GM18861 (cell line): ENCODE measurements around the gene ANO8.

Experiments used
- ATAC-seq: cut with Tn5 transposase; IDR thresholded peaks from one replicate; pipeline ENCODE4 v1.9.1; 2021; ENCODE audit not compliant: unreplicated experiment

ANO8 gene

DNA sequence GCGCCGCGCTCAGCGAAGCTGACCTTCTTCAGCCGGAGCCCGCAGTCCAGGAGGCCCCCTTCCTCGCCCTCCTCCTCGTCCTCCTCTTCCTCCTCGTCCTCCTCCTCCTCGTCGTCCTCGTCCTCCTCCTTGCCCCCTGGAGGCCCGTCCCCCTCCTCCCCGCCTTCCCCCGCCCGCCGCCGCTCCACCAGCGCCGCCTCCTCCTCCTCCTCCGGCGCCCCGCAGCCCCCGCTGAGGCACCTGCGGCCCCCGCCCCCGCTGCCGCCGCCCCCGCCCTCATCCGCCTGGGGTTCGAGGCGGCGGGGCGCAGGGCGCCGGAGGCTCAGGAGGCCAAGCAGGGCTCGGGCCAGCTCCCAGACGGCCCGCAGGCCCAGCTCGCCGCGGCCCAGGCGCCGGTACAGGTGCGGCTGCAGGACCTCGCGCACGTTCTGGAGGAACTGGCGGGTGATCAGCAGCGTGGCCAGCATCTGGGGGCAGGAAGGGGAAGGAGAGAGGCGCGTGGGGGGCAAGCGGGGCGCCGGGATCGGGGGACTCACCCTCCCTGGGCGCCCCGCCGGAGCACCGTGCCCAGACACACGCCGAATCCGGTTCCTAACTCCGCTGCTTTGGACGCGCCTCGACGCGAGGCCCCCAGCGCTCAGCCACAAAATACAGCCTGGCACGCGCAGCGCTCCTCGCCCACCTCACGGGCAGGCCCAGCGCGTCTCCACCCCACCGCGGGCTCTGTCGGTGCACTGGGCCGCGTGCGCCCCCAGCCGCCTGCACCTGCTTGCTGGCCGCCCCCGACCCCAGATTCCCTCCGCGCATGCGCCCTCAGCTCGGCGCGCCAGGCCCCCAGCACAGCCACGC is 5.9 kb downstream of the ANO8 start:
- ATAC-seq = no peak

DNA sequence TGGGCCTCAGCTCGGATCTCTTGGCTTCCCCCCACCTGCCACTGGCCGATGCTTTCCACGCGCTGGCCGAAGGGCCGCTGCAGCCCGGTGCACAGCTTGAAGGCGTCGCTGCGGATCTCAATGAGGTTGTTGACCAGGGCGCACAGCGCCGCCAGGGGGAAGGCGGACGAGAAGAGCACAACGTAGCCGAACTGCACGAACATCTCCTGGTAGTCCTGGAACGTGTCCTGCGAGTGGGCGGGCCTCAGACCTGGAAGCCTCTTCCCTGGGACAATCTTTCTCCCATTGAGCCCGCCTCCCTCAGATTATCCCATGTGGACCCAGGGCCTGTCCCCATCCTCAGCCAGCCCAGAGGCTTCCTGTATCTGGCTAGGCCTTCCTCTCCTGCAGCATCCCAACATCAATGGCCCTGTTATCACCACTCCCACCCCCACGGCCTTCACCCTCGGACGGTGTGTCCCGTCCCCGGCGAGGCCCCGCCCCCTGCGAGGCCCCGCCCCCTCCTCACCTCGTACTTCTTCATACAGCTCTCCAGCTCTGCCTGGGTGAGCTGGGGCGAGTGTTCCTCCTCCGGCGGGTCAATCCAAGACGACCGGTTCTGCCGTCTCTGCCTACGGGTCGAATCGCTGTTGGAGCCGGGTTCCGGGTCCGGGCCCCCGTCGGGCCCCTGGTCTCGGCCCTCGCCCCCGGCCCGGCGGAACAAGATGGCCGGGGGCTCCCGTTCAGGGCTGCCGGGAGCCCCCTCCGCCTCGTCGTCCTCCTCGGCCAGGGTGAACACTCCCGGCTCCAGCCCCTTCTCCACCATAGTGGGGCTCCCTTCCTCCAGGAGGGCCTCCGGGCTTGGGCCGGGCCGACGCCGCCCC is 6.8 kb downstream of the ANO8 start:
- ATAC-seq = no peak

DNA sequence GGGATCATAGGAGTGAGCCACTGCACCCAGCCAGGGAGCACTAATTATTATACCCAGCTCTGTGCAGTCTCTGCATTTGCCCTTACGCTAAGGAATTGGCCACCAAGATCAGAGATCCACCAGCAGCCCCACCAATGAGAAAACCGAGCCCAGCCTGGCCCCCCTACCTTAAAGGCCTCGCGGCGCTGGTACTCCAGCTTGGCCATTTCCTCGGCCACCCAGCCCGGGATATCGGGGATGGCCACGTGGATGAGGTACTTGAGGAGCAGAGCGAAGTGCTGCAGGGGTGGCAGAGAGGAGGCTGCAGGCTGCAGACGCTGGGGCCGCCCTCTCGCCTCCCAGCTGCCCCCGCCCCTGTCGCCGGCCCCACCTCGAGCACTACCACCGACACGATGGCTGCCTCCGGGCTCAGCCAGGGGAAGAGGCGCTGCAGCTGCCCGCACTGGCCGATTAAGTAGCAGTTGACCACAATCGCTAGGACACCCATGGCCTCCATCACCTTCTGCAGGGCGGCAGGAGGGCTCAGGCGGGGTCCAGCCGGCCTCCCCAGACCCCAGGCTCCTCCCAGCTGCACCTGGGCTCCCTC is 7.5 kb downstream of the ANO8 start:
- ATAC-seq = no peak

DNA sequence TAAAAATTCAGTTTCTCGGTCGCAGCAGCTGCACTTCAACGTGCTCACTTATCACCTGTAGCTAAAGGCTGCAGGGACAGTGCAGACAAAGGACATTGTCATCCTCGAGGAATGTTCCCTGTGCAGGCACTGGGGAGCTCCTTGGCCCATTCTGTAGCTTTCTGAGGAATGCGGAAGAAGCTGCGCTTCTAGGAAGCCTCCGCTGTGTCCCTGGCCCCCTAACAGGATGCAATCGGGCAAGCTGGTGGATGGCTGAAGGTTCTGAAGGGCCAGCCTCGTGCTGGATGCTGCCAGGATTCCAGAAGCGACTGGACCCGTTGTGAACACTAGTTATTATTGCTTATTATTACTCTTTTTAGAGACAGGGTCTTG is 8.1 kb downstream of the ANO8 start:
- no peak for ATAC-seq

DNA sequence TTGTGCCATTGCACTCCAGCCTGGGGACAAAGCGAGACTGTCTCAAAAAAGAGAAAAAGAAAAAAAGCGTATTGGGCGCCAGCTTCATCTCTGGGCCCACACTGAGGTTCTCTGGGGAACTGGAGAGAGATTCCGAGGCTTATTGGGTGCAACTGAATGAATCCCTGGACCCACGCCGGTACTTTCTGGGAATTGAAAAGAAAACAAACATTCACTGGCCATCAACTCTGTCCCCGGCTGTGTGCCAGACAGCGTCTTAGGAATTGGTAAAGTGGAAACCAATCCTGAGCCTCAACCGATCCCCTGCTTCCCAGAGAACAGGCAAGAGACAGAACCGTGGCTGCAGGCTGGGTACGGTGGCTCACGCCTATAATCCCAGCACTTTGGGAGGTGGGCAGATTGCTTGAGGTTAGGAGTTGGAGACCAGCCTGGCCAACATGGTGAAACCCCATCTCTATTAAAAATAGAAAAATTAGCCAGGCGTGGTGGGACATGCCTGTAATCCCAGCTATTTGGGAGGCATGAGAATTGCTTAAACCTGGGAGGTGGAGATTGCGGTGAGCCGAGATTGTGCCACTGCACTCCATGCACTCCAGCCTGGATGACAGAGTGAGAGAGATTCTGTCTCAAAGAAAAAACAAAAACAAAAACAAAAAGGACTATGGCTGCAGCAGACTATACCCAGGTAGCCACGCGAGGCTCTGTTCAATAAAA is 8.6 kb downstream of the ANO8 start:
- no peak for ATAC-seq

DNA sequence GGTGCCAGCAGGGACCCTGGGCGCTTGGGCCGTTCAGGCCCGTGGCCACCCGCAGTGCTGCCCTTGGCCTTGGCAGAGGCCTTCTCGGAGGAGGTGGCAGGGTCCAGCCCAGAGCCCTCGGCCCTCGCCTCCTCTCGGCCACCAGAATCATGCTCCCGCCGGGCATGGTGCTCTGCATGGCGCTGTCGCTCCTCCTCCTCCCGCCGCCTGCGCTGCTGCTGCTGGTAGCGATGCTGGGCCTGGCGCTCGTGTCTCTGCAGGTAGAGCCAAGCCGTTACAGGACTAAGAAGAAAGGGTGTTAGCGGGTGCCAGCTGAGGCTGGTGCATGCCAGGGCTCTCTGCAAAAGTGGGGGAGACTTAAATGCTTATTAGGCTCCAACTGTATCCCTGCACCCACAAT is 9.5 kb downstream of the ANO8 start:
- ATAC-seq = no peak

DNA sequence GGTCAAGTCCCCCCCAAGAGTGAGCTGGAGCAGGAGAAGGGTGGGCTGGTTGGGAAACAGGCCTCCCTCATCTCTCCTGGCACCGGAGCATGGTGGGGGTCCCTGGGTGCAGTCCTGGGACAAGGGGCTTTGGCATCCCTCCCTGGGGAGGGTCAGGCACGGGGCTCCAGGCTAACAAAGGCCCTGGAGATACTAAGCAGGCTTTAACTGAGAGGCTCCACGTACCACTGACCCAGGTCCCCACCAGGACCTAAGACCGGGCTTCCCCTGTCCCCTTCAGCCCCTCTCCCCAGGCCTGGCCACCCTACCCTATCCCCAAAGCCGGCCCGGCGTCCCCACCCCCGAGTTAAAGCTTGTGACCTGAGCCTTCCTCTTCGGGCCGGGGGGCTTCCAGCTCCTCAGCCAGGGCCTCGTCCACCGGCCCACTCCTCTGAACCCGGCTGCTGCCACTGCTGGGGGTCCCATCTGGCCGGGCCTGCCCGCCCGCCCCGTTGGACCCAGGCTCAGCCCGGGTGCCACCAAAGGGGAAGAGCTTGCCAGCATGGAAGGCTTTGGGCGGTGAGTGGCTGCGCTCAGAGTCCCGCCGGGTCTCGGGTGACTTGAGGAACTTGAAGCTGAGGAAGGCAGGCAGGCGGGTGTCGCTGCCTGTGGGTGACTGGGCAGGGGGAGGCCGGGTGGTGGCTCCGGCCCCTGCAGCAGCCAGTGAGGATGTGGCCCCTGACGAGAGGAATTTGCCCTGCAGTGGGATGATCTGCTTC is 10.1 kb downstream of the ANO8 start:
- ATAC-seq = no peak

DNA sequence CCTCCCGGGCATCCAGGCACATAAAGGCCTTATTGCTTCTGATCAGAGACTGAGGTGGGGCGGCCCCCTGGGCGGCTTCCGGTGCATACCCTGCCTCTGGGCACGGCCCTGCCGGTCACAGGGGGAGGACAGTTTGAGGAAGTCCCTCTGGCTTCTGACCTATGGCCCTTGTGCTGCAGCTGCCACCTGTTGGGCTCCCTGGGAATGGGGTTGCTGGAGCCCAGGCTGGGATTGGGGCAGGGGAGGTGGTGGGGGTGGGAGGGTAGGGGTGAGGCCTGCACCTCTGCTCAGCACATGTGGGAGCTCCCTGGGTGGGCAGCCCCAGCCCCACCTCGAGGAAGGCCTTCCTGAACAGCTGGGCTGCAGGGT is 10.7 kb downstream of the ANO8 start:
- ATAC-seq = no peak

DNA sequence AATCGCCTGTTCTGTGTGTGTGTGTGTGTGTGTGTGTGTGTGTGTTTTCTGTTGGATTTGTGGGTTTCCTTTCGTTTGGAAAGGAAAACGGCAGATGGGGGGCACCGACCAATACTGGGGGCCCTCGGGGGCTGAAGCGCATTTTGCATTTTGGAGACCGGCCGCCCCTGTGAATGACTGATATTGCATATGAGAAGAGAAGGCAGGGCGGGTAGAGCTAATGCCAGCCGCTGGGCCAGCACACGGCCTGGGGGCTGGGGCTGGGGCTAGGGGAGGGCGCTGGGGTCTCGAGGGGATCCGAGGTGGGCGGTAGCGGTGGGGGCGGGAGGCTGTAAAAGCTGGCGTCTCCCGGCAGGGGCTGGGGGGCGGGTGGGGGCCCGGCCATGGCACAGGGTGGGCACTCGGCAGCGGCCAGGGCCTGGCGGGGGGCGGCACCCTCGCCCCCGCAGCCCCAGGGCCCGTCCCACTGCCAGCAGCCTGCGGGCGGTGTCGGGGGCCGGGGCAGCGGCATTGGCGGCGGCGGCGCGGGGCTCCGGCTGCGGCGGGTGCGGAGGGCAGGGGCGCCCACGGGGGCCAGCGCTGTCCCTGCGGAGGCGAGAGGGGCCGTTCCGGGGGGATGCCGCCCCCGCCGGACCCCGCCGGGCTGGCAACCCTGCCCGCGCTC is 11.2 kb downstream of the ANO8 start:
- no peak for ATAC-seq

DNA sequence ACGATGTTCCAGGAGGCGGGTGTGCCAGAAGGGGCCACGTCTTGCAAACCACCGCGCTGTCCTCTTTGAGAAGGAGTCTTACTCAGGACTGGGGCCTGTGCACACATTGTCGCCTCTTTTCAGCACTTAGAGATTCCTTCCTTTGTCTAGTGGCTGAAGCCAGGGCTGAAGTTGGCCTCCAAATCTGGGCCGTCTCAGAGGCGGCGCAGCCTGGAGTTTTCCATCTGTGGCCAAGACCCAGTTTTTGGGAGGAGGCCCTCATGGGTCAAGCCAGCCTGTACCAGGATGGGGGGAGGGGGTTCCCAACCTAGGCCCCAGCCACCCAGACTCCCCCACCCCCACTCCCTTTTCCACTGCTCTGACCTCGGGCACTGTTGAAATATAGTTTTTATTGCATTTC is 11.8 kb downstream of the ANO8 start:
- no peak for ATAC-seq

DNA sequence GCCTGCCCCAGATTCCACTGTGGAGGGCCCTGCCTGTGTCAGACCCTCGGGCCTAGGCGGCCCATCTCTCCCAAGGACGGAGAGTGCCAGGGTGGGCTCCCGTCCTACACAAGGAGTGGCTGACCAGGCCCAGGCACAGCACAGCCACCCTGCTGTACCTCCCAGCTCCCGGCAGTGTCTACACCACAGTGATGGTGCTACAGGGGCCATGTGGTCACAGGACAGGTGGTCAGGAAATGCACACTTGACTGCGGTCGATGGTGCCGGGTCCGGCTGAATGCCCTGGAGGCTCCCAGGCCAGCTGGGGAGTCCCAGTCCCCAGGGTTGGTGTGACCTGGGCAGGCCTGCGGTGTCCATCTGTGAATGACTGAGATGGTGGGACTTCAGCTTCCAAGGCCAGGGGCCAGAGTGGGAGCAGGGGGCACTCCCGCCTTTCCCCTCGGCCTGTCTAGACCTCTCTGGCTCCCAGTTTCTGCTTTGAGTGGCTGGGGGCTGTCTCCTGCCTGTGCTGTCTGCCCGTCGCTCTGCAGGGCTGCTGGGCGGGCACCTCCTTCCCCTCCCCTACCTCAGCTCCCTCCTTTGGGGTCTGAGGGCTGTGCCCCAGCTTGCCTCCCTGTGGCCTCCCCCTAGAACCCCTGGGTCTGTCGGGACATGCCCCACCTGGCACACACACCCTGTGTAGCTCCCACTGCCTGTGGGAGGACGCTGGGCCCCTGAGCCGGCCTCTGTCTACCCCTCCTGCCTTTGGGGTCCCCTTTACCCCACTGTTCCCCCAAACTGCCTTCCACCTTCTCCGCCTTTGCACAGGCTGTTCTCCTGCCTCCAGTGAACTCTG is 12.8 kb downstream of the ANO8 start:
- no peak for ATAC-seq

DNA sequence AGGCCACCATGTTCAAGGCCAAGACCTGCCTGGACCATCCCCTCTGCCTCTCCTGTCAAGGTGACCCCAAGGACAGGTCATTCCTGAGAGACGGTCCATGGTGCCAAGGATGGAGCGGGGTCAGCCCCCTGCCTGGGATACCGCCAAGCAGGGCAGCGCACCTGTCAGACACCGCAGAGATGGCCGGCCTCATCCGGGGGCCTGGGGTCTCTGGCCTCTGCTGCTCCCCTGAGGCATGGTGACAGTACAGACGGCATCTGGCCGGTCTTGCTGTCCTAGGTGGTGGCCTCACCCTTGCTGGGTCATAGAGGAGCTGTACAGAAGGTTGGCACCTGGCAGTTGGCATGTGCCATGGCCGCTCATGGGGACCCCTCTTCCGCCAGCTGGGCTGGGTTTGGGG is 14.2 kb downstream of the ANO8 start:
- ATAC-seq = no peak

DNA sequence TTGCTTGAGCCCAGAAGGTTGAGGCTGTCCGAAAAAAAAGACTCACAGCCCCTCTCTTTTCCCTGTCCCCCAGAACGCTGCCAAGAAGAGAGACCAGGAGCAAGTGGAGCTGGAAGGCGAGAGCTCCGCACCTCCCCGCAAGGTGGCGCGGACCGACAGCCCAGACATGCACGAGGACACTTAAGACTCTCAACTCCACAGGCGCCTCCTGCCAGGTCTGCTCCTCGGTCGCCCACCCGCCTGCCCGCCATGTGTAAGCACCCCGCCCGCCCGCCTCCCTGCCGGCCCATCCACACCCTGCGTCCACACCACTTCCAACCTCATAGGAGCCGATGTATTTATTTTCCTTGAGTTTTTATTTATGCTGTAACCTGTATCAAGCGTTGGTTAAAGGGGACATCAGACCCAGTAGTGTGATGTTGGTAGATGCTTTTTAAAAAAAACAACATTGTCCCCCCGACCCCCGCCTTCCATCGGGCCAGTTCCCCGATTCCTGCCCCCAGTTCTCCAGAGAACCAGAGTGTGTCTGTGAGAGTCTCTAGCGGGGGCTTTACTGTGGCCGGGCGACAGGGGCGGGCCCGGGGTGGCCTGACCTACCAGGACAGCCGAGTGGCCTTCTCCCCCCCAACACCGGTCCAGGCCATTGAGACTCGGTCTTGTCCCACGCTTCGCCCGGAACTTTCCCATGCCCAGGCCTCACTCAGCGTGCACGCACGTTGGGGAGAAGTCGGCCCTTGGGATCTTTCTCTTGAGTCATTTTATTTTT is 15.0 kb downstream of the ANO8 start:
- no peak for ATAC-seq

DNA sequence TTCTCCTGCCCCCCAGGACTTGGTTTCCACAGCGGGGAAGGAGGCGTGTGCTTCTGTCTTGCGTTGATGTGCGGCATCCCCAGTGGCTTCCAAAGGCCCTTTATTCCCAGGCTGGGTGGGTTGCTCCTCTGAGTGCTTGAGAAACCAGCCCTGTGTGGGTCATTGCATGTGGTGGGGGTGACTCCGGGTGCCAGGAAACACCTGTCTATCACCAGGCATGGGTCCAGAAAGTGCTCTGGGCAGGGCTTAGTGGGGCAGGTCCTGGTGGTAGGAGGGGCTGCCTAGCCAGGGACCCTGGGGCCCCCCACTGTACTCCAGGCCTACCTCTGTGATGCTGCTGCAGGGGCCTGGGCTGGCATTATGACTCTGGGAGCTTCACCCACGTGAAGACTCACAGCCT is 15.7 kb downstream of the ANO8 start:
- no peak for ATAC-seq

DNA sequence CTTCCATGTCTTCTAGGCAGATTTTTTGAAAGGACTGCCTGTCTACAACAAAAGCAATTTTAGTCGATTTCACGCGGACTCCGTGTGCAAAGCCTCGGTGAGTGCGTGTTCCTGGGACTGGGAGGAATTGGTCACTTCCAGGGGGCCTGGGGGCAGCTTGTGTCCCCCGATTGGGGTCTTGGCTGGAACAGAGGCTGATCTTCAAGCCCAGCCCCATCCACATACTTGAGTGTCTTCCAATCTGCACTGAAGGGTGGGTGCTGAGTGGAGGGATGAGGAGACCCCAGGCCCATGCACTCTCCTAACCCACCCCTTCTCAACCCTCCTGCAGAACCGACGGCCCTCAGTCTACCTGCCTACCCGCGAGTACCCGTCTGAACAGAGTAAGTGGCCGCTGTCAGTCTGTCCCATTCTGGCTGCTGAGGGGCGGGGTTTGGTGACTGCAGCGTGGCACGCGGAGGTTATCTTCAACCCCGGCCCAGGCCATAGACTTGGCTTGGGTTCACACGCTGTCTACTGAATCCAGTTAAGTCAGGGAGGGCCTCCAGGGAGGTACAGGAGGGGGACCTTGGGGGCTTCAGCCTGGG is 20.6 kb downstream of the ANO8 start:
- no peak for ATAC-seq

DNA sequence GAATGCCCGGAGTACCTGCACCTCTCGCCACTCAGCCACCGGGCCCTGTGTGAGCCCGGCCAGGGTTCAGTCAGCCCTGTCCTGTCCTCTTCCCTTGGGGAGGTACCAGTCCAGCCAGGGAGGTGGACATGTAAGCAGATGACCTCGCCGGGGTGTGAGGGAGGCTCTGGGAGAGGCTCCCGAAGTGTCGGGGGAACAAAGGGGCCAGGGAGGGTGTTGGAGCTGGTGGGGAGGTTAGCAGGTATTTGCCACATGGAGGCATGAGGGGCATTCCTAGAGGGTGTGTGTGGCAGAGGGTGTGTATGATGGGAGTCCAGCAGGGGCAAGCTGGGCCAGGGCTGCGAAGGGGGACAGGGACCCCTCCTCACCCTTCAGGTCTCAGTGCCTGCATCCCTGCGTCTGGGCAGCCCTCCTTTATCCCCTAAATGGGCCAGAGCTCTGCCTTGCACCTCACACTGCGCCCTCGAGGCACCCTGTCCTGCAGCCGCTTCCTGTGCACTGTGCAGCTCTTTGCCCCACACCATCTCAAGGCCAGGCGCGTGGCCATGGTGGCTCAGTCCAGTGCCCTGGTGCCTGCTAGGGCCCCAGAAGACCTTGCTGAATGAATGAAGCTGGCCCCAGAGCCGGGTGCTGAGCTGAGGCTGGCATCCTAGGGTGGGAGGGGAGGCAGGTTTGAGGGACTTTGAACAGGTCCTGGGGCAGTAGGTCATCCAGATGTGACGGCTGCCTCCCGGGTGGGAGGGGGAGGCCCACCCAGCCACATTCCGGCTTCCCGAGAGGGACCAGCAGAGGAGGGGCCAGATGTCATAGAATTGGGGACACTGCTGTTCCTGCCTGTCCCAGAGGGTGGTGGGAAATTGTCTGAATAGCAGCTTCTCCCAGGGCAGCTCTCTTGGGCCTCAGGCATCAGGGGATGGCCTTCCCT is 22.2 kb downstream of the ANO8 start:
- ATAC-seq = no peak
